ENCODE results near the gene COL5A1. TPM values are rescaled to one million over a fixed set of nuclear protein-coding genes. Genes with fewer than 3 reads are reported as not detected.

The COL5A1 gene
- total RNA-seq, 1 donor from 2014 or later: 19.8 TPM

- no peak for DNase-seq (ENCODE audit: low spot score, unreplicated experiment)
- no peaks in the 10 kb centered on the region for H3K27me3 Mint-ChIP-seq
- no peaks in the 10 kb centered on the region for H3K4me1 Mint-ChIP-seq (ENCODE audit: low read depth)
- no peak for TF ChIP-seq CTCF (IDR thresholded peaks at IDR 0.05; ENCODE audit: unreplicated experiment)
- H3K36me3 Mint-ChIP-seq (ENCODE audit: insufficient read depth): no peaks in the 10 kb centered on the region
- no peak overlapping the region for H3K4me3 Mint-ChIP-seq (ENCODE audit: low read depth)
- no peaks in the 10 kb centered on the region for H3K9me3 Mint-ChIP-seq (ENCODE audit: low read depth)
- no peak overlapping the region for H3K27ac Mint-ChIP-seq
These were observed 180.9 kb downstream of the COL5A1 start for GRCh38 chr9:134822541-134822940.

GRCh38 chr9:134823623-134824022, 182.0 kb downstream of the COL5A1 start:
- no peaks in the 10 kb centered on the region for H3K36me3 Mint-ChIP-seq (ENCODE audit: insufficient read depth)
- DNase-seq (ENCODE audit: low spot score, unreplicated experiment): no peak
- no peak overlapping the region for H3K4me3 Mint-ChIP-seq (ENCODE audit: low read depth)
- H3K9me3 Mint-ChIP-seq (ENCODE audit: low read depth): no peaks in the 10 kb centered on the region
- no peak for TF ChIP-seq CTCF (IDR thresholded peaks at IDR 0.05; ENCODE audit: unreplicated experiment)
- no peaks in the 10 kb centered on the region for H3K27me3 Mint-ChIP-seq
- H3K4me1 Mint-ChIP-seq (ENCODE audit: low read depth): no peaks in the 10 kb centered on the region
- no peak overlapping the region for H3K27ac Mint-ChIP-seq

- no peak for DNase-seq (ENCODE audit: low spot score, unreplicated experiment)
- H3K4me1 Mint-ChIP-seq (ENCODE audit: low read depth): no peaks in the 10 kb centered on the region
- no peak for TF ChIP-seq CTCF (IDR thresholded peaks at IDR 0.05; ENCODE audit: unreplicated experiment)
- no peaks in the 10 kb centered on the region for H3K27me3 Mint-ChIP-seq
- no peaks in the 10 kb centered on the region for H3K9me3 Mint-ChIP-seq (ENCODE audit: low read depth)
- no peak overlapping the region for H3K4me3 Mint-ChIP-seq (ENCODE audit: low read depth)
- H3K36me3 Mint-ChIP-seq (ENCODE audit: insufficient read depth): no peaks in the 10 kb centered on the region
- H3K27ac Mint-ChIP-seq: no peak overlapping the region
These were observed 183.0 kb downstream of the COL5A1 start for GRCh38 chr9:134824583-134824982.

GRCh38 chr9:134825025-134825424, 183.4 kb downstream of the COL5A1 start:
- Mint-ChIP-seq H3K27ac (no peak overlapping the region), H3K27me3 (no peaks in the 10 kb centered on the region), H3K4me3 (ENCODE audit: low read depth) (no peak overlapping the region), H3K4me1 (ENCODE audit: low read depth) (no peaks in the 10 kb centered on the region), H3K9me3 (ENCODE audit: low read depth) (no peaks in the 10 kb centered on the region), H3K36me3 (ENCODE audit: insufficient read depth) (no peaks in the 10 kb centered on the region)
- no peak for TF ChIP-seq CTCF (IDR thresholded peaks at IDR 0.05; ENCODE audit: unreplicated experiment)
- no peak for DNase-seq (ENCODE audit: low spot score, unreplicated experiment)

- TF ChIP-seq CTCF (IDR thresholded peaks at IDR 0.05; ENCODE audit: unreplicated experiment): no peak
- H3K27ac Mint-ChIP-seq: no peak overlapping the region
- no peak for DNase-seq (ENCODE audit: low spot score, unreplicated experiment)
- no peaks in the 10 kb centered on the region for H3K27me3 Mint-ChIP-seq
- no peak overlapping the region for H3K4me3 Mint-ChIP-seq (ENCODE audit: low read depth)
- no peaks in the 10 kb centered on the region for H3K4me1 Mint-ChIP-seq (ENCODE audit: low read depth)
- H3K9me3 Mint-ChIP-seq (ENCODE audit: low read depth): no peaks in the 10 kb centered on the region
- no peaks in the 10 kb centered on the region for H3K36me3 Mint-ChIP-seq (ENCODE audit: insufficient read depth)
These were observed 185.0 kb downstream of the COL5A1 start for GRCh38 chr9:134826336-134827285.
